Pancreas (tissue), 10 donors: Measurements from ENCODE around the gene NRSN1. TPM values are rescaled to one million over a fixed set of nuclear protein-coding genes. Genes with fewer than 3 reads are reported as not detected.

Experiments used
- ATAC-seq, 4 donors: fragments of 200-7000 bp; cut with Tn5 transposase; one replicate each; pipeline versions ENCODE4 v1.8.0 to v1.9.1; 2020; ENCODE audit warnings: mild to moderate bottlenecking in 4 of 4, moderate library complexity in 4 of 4
- DNase-seq, 6 donors: peaks; one replicate each; pipeline ENCODE4 v3.0.0-alpha.2; 2020
- FAIRE-seq: peaks from 2 replicates; lab custom pipeline; 2012; peaks lifted over from hg19 to GRCh38; lab: Jason Lieb, UNC
- H3K27ac ChIP-seq, 4 donors: fragments of 200-600 bp; sonication (generic); 1 replicate in 3 of 4; 2 replicates in 1 of 4; pipeline versions ENCODE4 v1.5.0 to v1.8.0; 2020
- H3K27me3 ChIP-seq, 4 donors: fragments of 200-600 bp; one replicate each; pipeline ENCODE4 v1.8.0; 2021
- H3K36me3 ChIP-seq, 3 donors: fragments of 200-600 bp; sonication (generic) in 1 of 3; one replicate each; pipeline versions ENCODE4 v1.5.0 to v1.8.0; 2020 to 2021
- H3K4me1 ChIP-seq, 3 donors: fragments of 200-600 bp; one replicate each; pipeline ENCODE4 v1.8.0; 2021
- H3K4me3 ChIP-seq, 4 donors: fragments of 200-600 bp; sonication (generic) in 2 of 4; one replicate each; pipeline versions ENCODE4 v1.5.0 to v1.8.0; 2020 to 2021
- H3K9me3 ChIP-seq, 4 donors: fragments of 200-600 bp; one replicate each; pipeline ENCODE4 v1.8.0; 2021
- WGBS, 2 donors: extraction: QIAGEN DNeasy Blood & Tissue Kit; methylation state at CpG; one replicate each; pipeline ENCODE4 v1.1.7; 2013; 5-methylcytosine and 5-hydroxymethylcytosine counted together
- intact Hi-C, 3 donors: fragments of 100-400 bp; cut with DNase I; formaldehyde crosslinking; loops; one replicate each; pipeline versions ENCODE4 v1.11.1 to v1.14.2; 2022
- polyA plus RNA-seq, 2 donors: library from polyadenylated mRNA; stranded (reverse); fragments of 200-250 nt; gene quantifications; one replicate each; pipeline ENCODE4 v1.2.3, GENCODE V29; 2013
- total RNA-seq, 6 donors: library from RNA; stranded (reverse); fragmentation: NEBNext Ultra II Directional in 4 of 6; extraction: Animal tissue kit (Norgen Biotek cat#: 25700) in 4 of 6; gene quantifications; one replicate each; pipeline versions ENCODE4 v1.2.1 to v1.2.4, GENCODE V29; 2021 to 2023
- TF ChIP-seq, protein P1 (sequence below), 4 donors: fragments of 200-600 bp; sonication (generic) in 3 of 4; IDR thresholded peaks; one replicate each; pipeline versions ENCODE4 v1.5.0 to v1.8.0; 2021; ENCODE audit warnings: antibody characterized with exemption in 4 of 4
- donor health status: healthy with polysubstance abuse.
- donor health status: DM: no; HTN: no; CAD: no; lungs with moderate emphysema.
- donor health status: DM: no; HTN: no; CAD: no.
- donor health status: control.
- donor health status: control.
- donor health status: Bipolar disorder and iron deficiency.
- donor health status: DM: yes; HTN: yes; CAD: no.
- donor health status: DM: no; HTN: no; CAD: no.
- donor health status: DM: no; HTN: no; CAD: no.
- donor health status: DM: yes; HTN: yes; CAD: no.

The NRSN1 gene
- total and polyA plus RNA-seq, 8 donors = 0.12 to 1.2 (median 0.28) TPM; not detected in 1

DNA sequence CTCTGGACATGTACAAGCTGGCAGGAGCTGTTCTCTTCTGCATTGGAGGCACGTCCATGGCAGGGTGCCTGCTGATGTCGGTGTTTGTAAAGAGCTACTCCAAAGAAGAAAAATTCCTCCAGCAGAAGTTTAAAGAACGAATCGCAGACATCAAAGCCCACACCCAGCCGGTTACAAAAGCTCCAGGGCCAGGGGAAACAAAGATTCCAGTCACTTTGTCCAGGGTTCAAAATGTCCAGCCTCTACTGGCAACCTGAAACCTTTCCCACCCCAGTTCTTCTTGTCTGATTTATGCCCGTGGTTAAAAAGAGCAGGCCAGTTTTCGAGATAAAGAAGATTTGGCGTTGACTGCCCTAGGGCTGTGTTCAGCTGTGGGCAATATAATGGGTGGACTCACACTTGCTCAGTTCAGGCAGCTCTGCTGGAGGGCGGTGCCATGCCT is 19.7 kb downstream of the NRSN1 start:
- TF ChIP-seq, protein P1, sequence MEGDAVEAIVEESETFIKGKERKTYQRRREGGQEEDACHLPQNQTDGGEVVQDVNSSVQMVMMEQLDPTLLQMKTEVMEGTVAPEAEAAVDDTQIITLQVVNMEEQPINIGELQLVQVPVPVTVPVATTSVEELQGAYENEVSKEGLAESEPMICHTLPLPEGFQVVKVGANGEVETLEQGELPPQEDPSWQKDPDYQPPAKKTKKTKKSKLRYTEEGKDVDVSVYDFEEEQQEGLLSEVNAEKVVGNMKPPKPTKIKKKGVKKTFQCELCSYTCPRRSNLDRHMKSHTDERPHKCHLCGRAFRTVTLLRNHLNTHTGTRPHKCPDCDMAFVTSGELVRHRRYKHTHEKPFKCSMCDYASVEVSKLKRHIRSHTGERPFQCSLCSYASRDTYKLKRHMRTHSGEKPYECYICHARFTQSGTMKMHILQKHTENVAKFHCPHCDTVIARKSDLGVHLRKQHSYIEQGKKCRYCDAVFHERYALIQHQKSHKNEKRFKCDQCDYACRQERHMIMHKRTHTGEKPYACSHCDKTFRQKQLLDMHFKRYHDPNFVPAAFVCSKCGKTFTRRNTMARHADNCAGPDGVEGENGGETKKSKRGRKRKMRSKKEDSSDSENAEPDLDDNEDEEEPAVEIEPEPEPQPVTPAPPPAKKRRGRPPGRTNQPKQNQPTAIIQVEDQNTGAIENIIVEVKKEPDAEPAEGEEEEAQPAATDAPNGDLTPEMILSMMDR (IDR thresholded peaks at IDR 0.05) = no peak
- no peak for FAIRE-seq
- Histone ChIP-seq H3K36me3 (no peaks in the 10 kb centered on the region), H3K4me1 (no peaks in the 10 kb centered on the region), H3K4me3 (no peak overlapping the region), H3K27ac (no peak overlapping the region), H3K27me3 (no peaks in the 10 kb centered on the region), H3K9me3 (no peaks in the 10 kb centered on the region)
- no peak for DNase-seq
- 58 to 63% methylated on average over 9 of the region's 9 CpGs for WGBS, 2 donors
- intact Hi-C loops = no loop called here
- no peak for ATAC-seq

DNA sequence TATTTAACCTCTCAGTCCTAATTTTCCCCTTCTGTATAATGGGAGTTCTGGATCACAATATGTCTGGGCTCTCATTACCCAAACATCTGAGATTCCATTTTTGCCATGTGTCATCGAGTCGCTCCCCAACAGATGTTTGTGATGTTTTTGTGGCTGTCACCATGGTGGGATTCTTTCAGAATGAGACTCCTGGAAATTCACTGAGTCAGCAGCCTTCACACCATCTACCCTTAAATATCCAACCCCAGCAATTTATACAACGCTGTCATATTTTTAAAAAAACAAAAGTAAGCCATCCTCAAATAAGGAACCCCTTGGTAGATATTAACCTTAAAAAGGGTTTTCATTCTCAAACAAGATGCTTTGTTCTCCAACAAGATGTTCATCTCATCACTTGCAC is 20.9 kb downstream of the NRSN1 start:
- FAIRE-seq = no peak
- no peak for DNase-seq
- no peaks in the 10 kb centered on the region for H3K4me1 ChIP-seq
- H3K4me3 ChIP-seq = no peak overlapping the region
- 82 to 86% methylated on average over 3 of the region's 3 CpGs for WGBS, 2 donors
- H3K27ac ChIP-seq = no peak overlapping the region
- intact Hi-C loops = no loop called here
- TF ChIP-seq, protein P1 (IDR thresholded peaks at IDR 0.05) = no peak
- ATAC-seq = no peak
- no peaks in the 10 kb centered on the region for H3K9me3 ChIP-seq
- H3K36me3 ChIP-seq = no peaks in the 10 kb centered on the region
- no peaks in the 10 kb centered on the region for H3K27me3 ChIP-seq

- TF ChIP-seq, protein P1 (IDR thresholded peaks at IDR 0.05) = no peak
- WGBS, 2 donors = 46 to 58% methylated on average over 8 of the region's 8 CpGs
- Histone ChIP-seq H3K4me1 (no peaks in the 10 kb centered on the region), H3K4me3 (no peak overlapping the region), H3K27me3 (no peaks in the 10 kb centered on the region), H3K27ac (no peak overlapping the region), H3K9me3 (no peaks in the 10 kb centered on the region), H3K36me3 (no peaks in the 10 kb centered on the region)
- ATAC-seq (no peak), FAIRE-seq (no peak), DNase-seq (no peak)
- intact Hi-C loops = no loop called here
Observed at GRCh38 chr6:24147511-24148153, 21.6 kb downstream of the NRSN1 start.

- 66 to 69% methylated on average over 3 of the region's 3 CpGs for WGBS, 2 donors
- H3K27me3 ChIP-seq = no peaks in the 10 kb centered on the region
- H3K4me3 ChIP-seq = no peak overlapping the region
- DNase-seq (no peak), ATAC-seq (no peak), FAIRE-seq (no peak)
- TF ChIP-seq, protein P1 (IDR thresholded peaks at IDR 0.05) = no peak
- no peak overlapping the region for H3K27ac ChIP-seq
- no peaks in the 10 kb centered on the region for H3K4me1 ChIP-seq
- H3K9me3 ChIP-seq = no peaks in the 10 kb centered on the region
- intact Hi-C loops = no loop called here
- no peaks in the 10 kb centered on the region for H3K36me3 ChIP-seq
Observed at GRCh38 chr6:24148154-24148570, 22.1 kb downstream of the NRSN1 start.

DNA sequence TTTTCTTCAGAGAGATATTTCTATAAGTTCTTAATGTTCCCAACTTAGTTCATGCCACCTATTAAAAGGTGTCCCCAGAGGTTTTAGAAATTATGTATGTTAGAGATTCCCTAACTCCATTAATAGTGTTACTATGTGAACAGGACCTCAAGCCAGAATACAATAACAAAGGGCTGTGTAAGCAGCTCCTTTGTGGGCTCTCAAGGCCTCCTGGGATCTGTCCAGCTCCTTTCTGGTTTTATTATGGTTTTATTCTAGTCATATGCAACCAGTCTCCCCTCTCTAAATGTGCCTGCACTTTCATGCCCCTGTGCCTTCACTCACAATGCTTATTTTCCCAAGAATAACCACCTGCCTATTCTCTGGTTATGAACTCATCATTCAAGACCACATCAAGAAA is 22.7 kb downstream of the NRSN1 start:
- no peak for DNase-seq
- TF ChIP-seq, protein P1 (IDR thresholded peaks at IDR 0.05) = no peak
- FAIRE-seq = no peak
- Histone ChIP-seq H3K9me3 (no peaks in the 10 kb centered on the region), H3K36me3 (no peaks in the 10 kb centered on the region), H3K27ac (no peak overlapping the region), H3K4me3 (no peak overlapping the region), H3K27me3 (no peaks in the 10 kb centered on the region), H3K4me1 (no peaks in the 10 kb centered on the region)
- intact Hi-C loops = no loop called here
- ATAC-seq = no peak
